ENCODE measurements around the gene ITGA7. TPM values are rescaled to one million over a fixed set of nuclear protein-coding genes. Genes with fewer than 3 reads are reported as not detected.

The ITGA7 gene
- total RNA-seq, 1 experiment from 2014 or later: 2.7 TPM

DNA sequence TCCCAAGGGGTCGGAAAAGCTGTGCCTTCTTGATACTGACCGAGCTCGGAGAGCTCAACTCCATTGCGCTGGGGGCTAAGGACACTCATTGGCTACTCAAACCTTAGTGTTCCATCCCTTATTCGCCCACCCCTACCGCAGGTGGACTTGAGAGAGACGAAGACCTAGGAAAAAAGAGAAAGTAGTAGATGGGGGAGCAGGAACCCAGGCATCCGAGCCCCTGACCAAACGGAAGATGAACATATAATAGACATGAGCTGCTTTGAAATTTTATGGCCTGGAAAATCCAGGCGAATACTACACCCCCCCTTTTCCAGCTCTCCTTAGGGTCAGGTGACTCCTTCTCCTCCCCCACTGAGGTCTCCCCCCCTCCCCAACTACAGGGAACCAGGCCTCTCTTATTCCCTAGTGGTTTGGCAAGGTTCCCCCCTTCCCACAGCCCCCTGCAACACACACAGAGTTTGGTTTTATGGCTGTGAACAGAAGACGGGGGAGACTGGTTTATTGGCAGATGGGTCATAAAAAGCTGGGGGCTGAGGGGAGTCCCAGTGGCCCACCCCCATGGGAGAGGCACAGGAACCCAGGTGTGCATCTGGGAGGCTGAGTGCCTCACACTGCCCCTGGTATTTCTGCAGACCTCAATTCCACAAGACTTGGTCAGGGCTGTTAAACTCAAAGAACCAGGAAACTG lies 36.8 kb upstream of the ITGA7 start:
- no peaks in the 10 kb centered on the region for H3K9me3 ChIP-seq (ENCODE audit: insufficient read depth, low read depth)
- H3K4me2 ChIP-seq: peak overlapping the region; percentile 91
- no peak for DNase-seq
- H3K4me3 ChIP-seq: peak overlapping the region; percentile 59; the same call in 1 of the 2 replicates
- no peaks in the 10 kb centered on the region for H3K36me3 ChIP-seq (ENCODE audit: low read depth)
- H3K9me2 ChIP-seq (ENCODE audit: insufficient read depth): no peaks in the 10 kb centered on the region
- TF ChIP-seq EZH2 (IDR thresholded peaks at IDR 0.05; ENCODE audit: low read depth): no peak
- TF ChIP-seq CTCF (conservative IDR thresholded peaks at IDR 0.05): no peak
- H4K20me1 ChIP-seq (ENCODE audit: insufficient read depth): no peaks in the 10 kb centered on the region
- no peaks in the 10 kb centered on the region for H3K79me2 ChIP-seq (ENCODE audit: low read depth)
- intact Hi-C loops (cut with micrococcal nuclease; ENCODE audit: unreplicated experiment): loop anchor here (5.0 kb wide), 1 partner anchor 73 kb away; the partner anchor contains the start of genes ORMDL2 and SARNP
- H3K27ac ChIP-seq: no peak overlapping the region
- no peaks in the 10 kb centered on the region for H3K27me3 ChIP-seq (ENCODE audit: insufficient read depth, low read depth)
- BruUV-seq (replicated peaks): no TSS peak
- no peak overlapping the region for H2AFZ ChIP-seq
- ChIA-PET CTCF (no interaction called here), POLR2A (ENCODE audit: unreplicated experiment) (interaction anchor here (0.5 kb wide), 1 partner anchor 73 kb away, joined by 3 read pairs; the partner anchor contains the start of gene SARNP)
- peaks cover 12% of the 10 kb centered on the region; the same call in 1 of the 2 replicates for H3K4me1 ChIP-seq (replicated peaks; ENCODE audit: insufficient read depth)
- peaks cover 10% of the 10 kb centered on the region; the same call in 1 of the 2 replicates for H3F3A ChIP-seq (ENCODE audit: insufficient read depth, low read depth)

DNA sequence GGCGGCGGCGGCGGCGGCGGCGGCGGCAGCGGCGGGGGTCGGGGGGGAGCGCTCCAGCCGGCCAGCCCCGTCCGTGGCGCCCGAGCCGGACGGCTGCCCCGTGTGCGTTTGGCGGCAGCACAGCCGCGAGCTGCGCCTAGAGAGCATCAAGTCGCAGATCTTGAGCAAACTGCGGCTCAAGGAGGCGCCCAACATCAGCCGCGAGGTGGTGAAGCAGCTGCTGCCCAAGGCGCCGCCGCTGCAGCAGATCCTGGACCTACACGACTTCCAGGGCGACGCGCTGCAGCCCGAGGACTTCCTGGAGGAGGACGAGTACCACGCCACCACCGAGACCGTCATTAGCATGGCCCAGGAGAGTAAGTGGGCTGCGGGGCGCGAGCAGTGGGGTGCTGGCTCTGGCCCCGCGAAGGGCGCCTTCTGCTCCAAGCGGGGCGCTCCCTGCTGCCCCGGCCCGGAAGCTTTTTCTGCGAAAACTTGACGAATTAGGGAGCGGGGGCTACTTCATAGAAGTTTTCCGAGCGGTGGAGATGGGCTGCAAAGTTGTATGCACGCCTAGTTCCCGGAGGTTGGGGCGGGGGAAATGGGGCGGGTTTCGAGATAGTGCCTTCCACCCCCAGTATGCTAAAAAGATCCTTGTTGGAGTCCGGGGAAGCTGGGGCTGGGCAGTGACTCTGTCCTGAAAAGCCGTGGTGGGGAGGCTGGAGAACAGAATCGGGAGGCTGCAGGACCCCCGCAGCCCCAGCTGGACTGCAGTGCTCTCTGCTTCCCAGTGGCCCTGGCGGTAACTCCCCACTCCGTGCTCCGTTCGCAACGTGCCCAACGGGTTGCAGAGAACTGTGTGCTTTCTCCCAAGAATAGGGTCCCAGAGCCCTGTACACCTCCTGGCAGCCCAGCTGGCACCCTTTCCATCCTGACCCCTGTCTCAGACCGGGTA lies 36.0 kb upstream of the ITGA7 start:
- peak; percentile 46 to 60 for DNase-seq
- no peak for TF ChIP-seq CTCF (conservative IDR thresholded peaks at IDR 0.05)
- no peak for TF ChIP-seq EZH2 (IDR thresholded peaks at IDR 0.05; ENCODE audit: low read depth)
- H3K27me3 ChIP-seq (ENCODE audit: insufficient read depth, low read depth): no peaks in the 10 kb centered on the region
- no peak overlapping the region for H3K27ac ChIP-seq
- intact Hi-C loops (cut with micrococcal nuclease; ENCODE audit: unreplicated experiment): loop anchor here (5.0 kb wide), 1 partner anchor 74 kb away; the partner anchor contains the start of genes ORMDL2 and SARNP
- no peaks in the 10 kb centered on the region for H3K9me3 ChIP-seq (ENCODE audit: insufficient read depth, low read depth)
- ChIA-PET CTCF (no interaction called here), POLR2A (ENCODE audit: unreplicated experiment) (interaction anchor here (0.5 kb wide), 1 partner anchor 74 kb away, joined by 3 read pairs; the partner anchor contains the start of gene SARNP)
- no peaks in the 10 kb centered on the region for H3K79me2 ChIP-seq (ENCODE audit: low read depth)
- H3K4me2 ChIP-seq: peak overlapping the region; percentile 91
- H3K4me1 ChIP-seq (replicated peaks; ENCODE audit: insufficient read depth): peaks cover 12% of the 10 kb centered on the region; the same call in 1 of the 2 replicates
- TSS peak; percentile 34 for BruUV-seq (replicated peaks)
- H3K4me3 ChIP-seq: peak overlapping the region; percentile 59
- peak overlapping the region; percentile 69 for H2AFZ ChIP-seq
- H3K9me2 ChIP-seq (ENCODE audit: insufficient read depth): no peaks in the 10 kb centered on the region
- peaks cover 10% of the 10 kb centered on the region; the same call in 1 of the 2 replicates for H3F3A ChIP-seq (ENCODE audit: insufficient read depth, low read depth)
- no peaks in the 10 kb centered on the region for H4K20me1 ChIP-seq (ENCODE audit: insufficient read depth)
- no peaks in the 10 kb centered on the region for H3K36me3 ChIP-seq (ENCODE audit: low read depth)

- Histone ChIP-seq H2AFZ (peak within 1 kb of the TSS; percentile 69), H3K27me3 (ENCODE audit: insufficient read depth, low read depth) (no peaks in the 10 kb centered on the region), H3K79me2 (ENCODE audit: low read depth) (no peaks in the 10 kb centered on the region), H3K4me1 (replicated peaks; ENCODE audit: insufficient read depth) (peaks cover 19% of the 10 kb centered on the region), H3K4me2 (peak within 1 kb of the TSS; percentile 91), H3K27ac (no peak within 1 kb of the TSS), H3K4me3 (peak within 1 kb of the TSS; percentile 59), H3K9me2 (ENCODE audit: insufficient read depth) (no peaks in the 10 kb centered on the region), H3F3A (ENCODE audit: insufficient read depth, low read depth) (peaks cover 10% of the 10 kb centered on the region; the same call in 1 of the 2 replicates), H4K20me1 (ENCODE audit: insufficient read depth) (no peaks in the 10 kb centered on the region), H3K9me3 (ENCODE audit: insufficient read depth, low read depth) (no peaks in the 10 kb centered on the region), H3K36me3 (ENCODE audit: low read depth) (no peaks in the 10 kb centered on the region)
- intact Hi-C loops (cut with micrococcal nuclease; ENCODE audit: unreplicated experiment): loop anchor here (5.0 kb wide), 1 partner anchor 74 kb away; the partner anchor contains the start of genes ORMDL2 and SARNP
- peak; percentile 49 to 72 for DNase-seq
- no TSS peak for BruUV-seq (replicated peaks)
- no peak for TF ChIP-seq CTCF (conservative IDR thresholded peaks at IDR 0.05)
- no peak for TF ChIP-seq EZH2 (IDR thresholded peaks at IDR 0.05; ENCODE audit: low read depth)
- POLR2A ChIA-PET (ENCODE audit: unreplicated experiment): interaction anchor here (0.7 kb wide), 1 partner anchor 113 kb away, joined by 4 read pairs; no protein-coding TSS in a partner anchor
- CTCF ChIA-PET: no interaction called here
Measured at GRCh38 chr12:55742719-55743405, 35.2 kb upstream of the ITGA7 start, which contains the start of gene GDF11. Gene GDF11, plus strand, starts transcription at chr12:55743122. Its CDS starts 195 bp downstream, at chr12:55743317.

Data from PC-9 (cell line).